H1 (cell line): ENCODE measurements around the gene FZD4. TPM values are rescaled to one million over a fixed set of nuclear protein-coding genes. Genes with fewer than 3 reads are reported as not detected.
A peak's percentile ranks its signal among the peaks of the same experiment; 100 is the strongest.

Source experiments
- CTCF ChIA-PET: fragments of 300-600 bp; sonication (Branson Sonifier 250); formaldehyde crosslinking; loops from one replicate; lab custom pipeline; 2021; ENCODE audit not compliant: partially characterized antibody; lab: Charles Lee
- POLR2A ChIA-PET: fragments of 300-600 bp; sonication (Branson Sonifier 250); formaldehyde crosslinking; loops from one replicate; lab custom pipeline; 2021; ENCODE audit warnings: inconsistent platforms; ENCODE audit not compliant: partially characterized antibody; lab: Charles Lee
- DNase-seq, 2 experiments: peaks; one replicate each; pipeline versions ENCODE4 v3.0.0 to v3.0.0-alpha.2; 2010 to 2022; ENCODE audit warnings: low spot score in 2 of 2, low read depth in 1 of 2, mixed read lengths in 1 of 2
- FAIRE-seq: peaks from 2 replicates; lab custom pipeline; 2011; peaks lifted over from hg19 to GRCh38; lab: Jason Lieb, UNC
- H2AFZ ChIP-seq: 2 replicates; pipeline ENCODE4 v1.8.1; 2012; ENCODE audit warnings: low read length, inconsistent platforms
- H2AK5ac ChIP-seq: 2 replicates; pipeline ENCODE4 v1.6.1; 2013; ENCODE audit warnings: low read depth, low read length
- H2BK120ac ChIP-seq: replicated peaks from 2 replicates; pipeline ENCODE3; 2013; ENCODE audit warnings: low read depth, low read length, inconsistent platforms
- H2BK12ac ChIP-seq: 2 replicates; pipeline ENCODE4 v1.6.1; 2013; ENCODE audit warnings: low read depth, low read length
- H2BK15ac ChIP-seq: 2 replicates; pipeline ENCODE4 v1.6.1; 2013; ENCODE audit warnings: low read length
- H2BK20ac ChIP-seq: 2 replicates; pipeline ENCODE4 v1.6.1; 2013; ENCODE audit warnings: low read length
- H2BK5ac ChIP-seq: 2 replicates; pipeline ENCODE4 v1.6.1; 2013; ENCODE audit warnings: low read depth, low read length
- H3K14ac ChIP-seq: 2 replicates; pipeline ENCODE4 v1.6.1; 2013; ENCODE audit warnings: inconsistent platforms; ENCODE audit not compliant: insufficient read length
- H3K18ac ChIP-seq: 2 replicates; pipeline ENCODE4 v1.6.1; 2013; ENCODE audit warnings: low read length; ENCODE audit errors: extremely low read depth
- H3K23ac ChIP-seq: 2 replicates; pipeline ENCODE4 v1.6.1; 2013; ENCODE audit warnings: inconsistent platforms; ENCODE audit not compliant: insufficient read length
- H3K23me2 ChIP-seq: 2 replicates; pipeline ENCODE4 v1.6.1; 2013; ENCODE audit warnings: low read depth, low read length
- H3K27ac ChIP-seq: 2 replicates; pipeline ENCODE4 v1.6.1; 2011; ENCODE audit warnings: low read depth, low read length, inconsistent platforms
- H3K27me3 ChIP-seq, 4 experiments: replicated peaks in 1 of 4; 1 replicate in 1 of 4; 2 replicates in 3 of 4; pipeline versions ENCODE4 v1.6.1 to v1.8.1; 2011 to 2013; ENCODE audit warnings: low read length in 3 of 4, mild to moderate bottlenecking in 3 of 4, inconsistent platforms in 2 of 4, mixed read lengths in 2 of 4, moderate library complexity in 1 of 4; ENCODE audit not compliant: control insufficient read depth in 3 of 4, insufficient read depth in 3 of 4; ENCODE audit errors: extremely low read depth in 1 of 4
- H3K36me3 ChIP-seq, 4 experiments: 2 replicates each; pipeline versions ENCODE4 v1.6.1 to v1.8.1; 2011 to 2013; ENCODE audit warnings: mild to moderate bottlenecking in 4 of 4, low read length in 3 of 4, moderate library complexity in 2 of 4, control low read depth in 1 of 4, inconsistent platforms in 1 of 4; ENCODE audit not compliant: insufficient read depth in 4 of 4, control insufficient read depth in 2 of 4
- H3K4ac ChIP-seq: replicated peaks from 2 replicates; pipeline ENCODE3; 2013; ENCODE audit warnings: low read length, low read depth, mixed read lengths, inconsistent platforms; ENCODE audit not compliant: insufficient read length
- H3K4me1 ChIP-seq, 4 experiments: replicated peaks in 1 of 4; 1 replicate in 1 of 4; 2 replicates in 3 of 4; pipeline versions ENCODE4 v1.6.1 to v1.8.1; 2011 to 2013; ENCODE audit warnings: low read length in 3 of 4, inconsistent platforms in 2 of 4, mixed read lengths in 1 of 4; ENCODE audit not compliant: insufficient read depth in 4 of 4, control insufficient read depth in 3 of 4
- H3K4me2 ChIP-seq, 2 experiments: 2 replicates each; pipeline versions ENCODE4 v1.6.1 to v1.8.1; 2011 to 2013; ENCODE audit warnings: low read depth in 2 of 2, low read length in 2 of 2, control low read depth in 1 of 2, inconsistent platforms in 1 of 2, mild to moderate bottlenecking in 1 of 2; ENCODE audit not compliant: insufficient read depth in 1 of 2
- H3K4me3 ChIP-seq, 4 experiments: fragments of 200-600, 300-600 bp in 1 of 4; sonication (generic), shearing (Covaris generic), sonication (Bioruptor Twin) in 1 of 4; 2 replicates each; pipeline versions ENCODE4 v1.5.1 to v1.8.1; 2011 to 2016; ENCODE audit warnings: low read length in 4 of 4, low read depth in 3 of 4, control low read depth in 2 of 4, inconsistent platforms in 2 of 4, mild to moderate bottlenecking in 2 of 4, mixed read lengths in 1 of 4, moderate library complexity in 1 of 4; ENCODE audit not compliant: insufficient read depth in 2 of 4; ENCODE audit errors: extremely low read depth in 1 of 4
- H3K56ac ChIP-seq: replicated peaks from 2 replicates; pipeline ENCODE3; 2013; ENCODE audit warnings: low read depth, mild to moderate bottlenecking, mixed read lengths, low read length, inconsistent platforms; ENCODE audit not compliant: insufficient read length
- H3K79me1 ChIP-seq: 2 replicates; pipeline ENCODE4 v1.6.1; 2013; ENCODE audit warnings: low read depth, low read length, control low read depth
- H3K79me2 ChIP-seq, 2 experiments: 2 replicates each; pipeline versions ENCODE4 v1.6.1 to v1.8.1; 2012 to 2013; ENCODE audit warnings: low read length in 2 of 2, mild to moderate bottlenecking in 2 of 2, inconsistent platforms in 1 of 2; ENCODE audit not compliant: insufficient read depth in 2 of 2, control insufficient read depth in 1 of 2
- H3K9ac ChIP-seq, 4 experiments: replicated peaks in 1 of 4; 1 replicate in 1 of 4; 2 replicates in 3 of 4; pipeline versions ENCODE4 v1.6.1 to v1.8.1; 2011 to 2013; ENCODE audit warnings: low read depth in 3 of 4, low read length in 3 of 4, control low read depth in 2 of 4, mild to moderate bottlenecking in 2 of 4, moderate library complexity in 2 of 4, inconsistent platforms in 1 of 4; ENCODE audit errors: extremely low read depth in 1 of 4
- H3K9me3 ChIP-seq, 2 experiments: 2 replicates each; pipeline versions ENCODE4 v1.6.1 to v1.8.1; 2012 to 2013; ENCODE audit warnings: mild to moderate bottlenecking in 2 of 2, moderate library complexity in 2 of 2, control low read depth in 1 of 2, inconsistent platforms in 1 of 2, low read depth in 1 of 2, low read length in 1 of 2, mixed read lengths in 1 of 2; ENCODE audit not compliant: insufficient read depth in 2 of 2
- H4K20me1 ChIP-seq, 2 experiments: replicated peaks in 1 of 2; 2 replicates each; pipeline versions ENCODE3 to v1.8.1; 2011 to 2013; ENCODE audit warnings: inconsistent platforms in 2 of 2, low read length in 2 of 2, mild to moderate bottlenecking in 1 of 2; ENCODE audit not compliant: insufficient read depth in 2 of 2, control insufficient read depth in 1 of 2
- H4K5ac ChIP-seq: 2 replicates; pipeline ENCODE4 v1.6.1; 2013; ENCODE audit warnings: low read length, low read depth, mixed read lengths, inconsistent platforms; ENCODE audit not compliant: insufficient read length
- H4K8ac ChIP-seq: 2 replicates; pipeline ENCODE4 v1.8.0; 2013; ENCODE audit warnings: mild to moderate bottlenecking, moderate library complexity, low read length, inconsistent platforms; ENCODE audit not compliant: insufficient read depth; ENCODE audit errors: extremely low read depth
- H4K91ac ChIP-seq: replicated peaks from 2 replicates; pipeline ENCODE3; 2013; ENCODE audit warnings: low read length, mixed read lengths, inconsistent platforms; ENCODE audit not compliant: insufficient read length
- ASH2L ChIP-seq: fragments of 200-600, 300-600 bp; sonication (generic); IDR thresholded peaks from one replicate; pipeline ENCODE4 v1.7.1; 2017; ENCODE audit warnings: low read length
- CHD1 ChIP-seq: IDR thresholded peaks from 2 replicates; pipeline ENCODE4 v1.6.1; 2012; ENCODE audit warnings: low read depth, low read length, improper control_type of control experiment
- GTF2F1 ChIP-seq: IDR thresholded peaks from 2 replicates; pipeline ENCODE4 v1.6.1; 2012; ENCODE audit warnings: low read depth, low read length, improper control_type of control experiment, borderline replicate concordance
- POLR2A ChIP-seq, 2 experiments: IDR thresholded peaks; 1 replicate in 1 of 2; 2 replicates in 1 of 2; pipeline ENCODE4 v1.6.1; 2011; ENCODE audit warnings: low read depth in 2 of 2, low read length in 2 of 2, mild to moderate bottlenecking in 2 of 2; ENCODE audit errors: control extremely low read depth in 1 of 2
- RAD21 ChIP-seq, 2 experiments: IDR thresholded peaks in 1 of 2; conservative IDR thresholded peaks in 1 of 2; 2 replicates each; pipeline ENCODE4 v1.6.1; 2011; ENCODE audit warnings: low read depth in 2 of 2, low read length in 2 of 2, improper control_type of control experiment in 1 of 2, inconsistent platforms in 1 of 2, mild to moderate bottlenecking in 1 of 2, moderate library complexity in 1 of 2
- RNF2 ChIP-seq: fragments of 200-900, 300-1000 bp; sonication (generic); IDR thresholded peaks from 2 replicates; pipeline ENCODE4 v1.7.1; 2016; ENCODE audit warnings: borderline replicate concordance, low read depth, mild to moderate bottlenecking, antibody characterized with exemption, low read length; ENCODE audit not compliant: poor library complexity, severe bottlenecking; ENCODE audit errors: missing control alignments
- SP2 ChIP-seq: IDR thresholded peaks from 2 replicates; pipeline ENCODE4 v1.6.1; 2012; ENCODE audit warnings: mild to moderate bottlenecking, low read length, inconsistent platforms
- SRF ChIP-seq: IDR thresholded peaks from 2 replicates; pipeline ENCODE4 v1.6.1; 2011; ENCODE audit warnings: mild to moderate bottlenecking, low read depth, low read length, moderate library complexity
- TAF7 ChIP-seq: optimal IDR thresholded peaks from 2 replicates; pipeline ENCODE3; 2011; ENCODE audit warnings: low read depth, mild to moderate bottlenecking, inconsistent platforms, low read length, moderate library complexity, borderline replicate concordance
- YY1 ChIP-seq: IDR thresholded peaks from 2 replicates; pipeline ENCODE4 v1.6.1; 2011; ENCODE audit warnings: low read depth, mild to moderate bottlenecking, low read length
- ZNF274 ChIP-seq: IDR thresholded peaks from 2 replicates; pipeline ENCODE4 v1.7.0; 2012; ENCODE audit warnings: low read length, borderline replicate concordance; ENCODE audit errors: extremely low read depth
- WGBS, 2 experiments: shearing (Covaris generic) in 1 of 2; methylation state at CpG; one replicate each; pipeline versions ENCODE4 v1.1.6 to v1.1.7; 2013 to 2015; ENCODE audit warnings: low lambda C conversion rate in 2 of 2, mixed read lengths in 2 of 2, inconsistent platforms in 1 of 2, low coverage in 1 of 2, missing lambda C conversion rate in 1 of 2; ENCODE audit not compliant: insufficient replicate concordance in 2 of 2, insufficient coverage in 1 of 2, insufficient read length in 1 of 2; ENCODE audit errors: extremely low coverage in 1 of 2, missing lambda C conversion rate in 1 of 2; 5-methylcytosine and 5-hydroxymethylcytosine counted together
- polyA plus RNA-seq, 7 experiments: library from polyadenylated mRNA; depleted of rRNA in 3 of 7; stranded (reverse) in 5 of 7; unstranded in 2 of 7; fragments of >200 nt in 5 of 7; fragments of 200-250 nt in 2 of 7; gene quantifications; 1 replicate in 5 of 7; 2 replicates in 1 of 7; 4 replicates in 1 of 7; pipeline versions ENCODE4 v1.2.1 to v1.2.3, GENCODE V29; 2011 to 2013; ENCODE audit warnings: missing spikeins in 2 of 7, mixed read lengths in 2 of 7
- total RNA-seq: library from RNA; stranded (reverse); fragmentation: NEBNext Ultra II Directional; extraction: Animal tissue kit (Norgen Biotek cat#: 25700); gene quantifications from 2 replicates; pipeline ENCODE4 v1.2.1, GENCODE V29; 2021

The FZD4 gene
- total and polyA plus RNA-seq, 2 of the 8 experiments (the other 6 are each of a cell fraction or from before 2014, with no cell fraction given), result 3.1 to 7.1 TPM

DNA sequence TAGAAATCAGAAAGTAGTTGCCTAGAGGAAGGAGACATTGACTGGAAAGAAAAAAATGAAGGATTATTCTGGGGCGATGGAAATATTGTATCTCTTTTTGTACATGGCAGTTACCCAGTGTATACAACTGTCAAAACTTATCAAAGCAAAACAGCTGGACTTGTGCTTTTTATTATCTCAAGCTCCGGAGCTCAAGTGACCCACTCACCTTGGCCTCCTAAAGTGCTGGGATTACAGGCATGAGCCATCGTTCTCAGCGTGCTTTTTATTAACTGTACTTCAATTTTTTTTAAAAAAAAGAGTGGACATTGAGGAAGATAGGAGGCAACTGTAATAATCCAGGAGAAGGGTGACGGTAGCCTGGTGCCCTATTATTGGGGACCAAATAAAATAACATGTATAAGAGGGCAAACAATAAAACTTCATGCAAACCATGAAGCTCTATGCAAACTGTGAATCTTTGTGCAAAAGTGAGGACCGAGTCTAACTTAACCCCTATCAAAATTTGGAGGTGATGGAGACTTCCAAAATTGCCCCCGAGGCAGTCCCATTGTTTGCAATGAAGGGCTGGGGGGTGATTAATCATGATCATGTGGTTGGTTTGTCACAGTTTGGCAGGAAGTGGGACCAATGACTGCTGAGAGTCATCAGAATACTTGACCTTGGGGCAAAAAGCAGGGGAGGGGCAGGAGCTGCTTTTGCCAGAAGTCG, 23.5 kb downstream of the FZD4 start:
- H3K4me3 ChIP-seq, result no peak overlapping the region
- no peaks in the 10 kb centered on the region for H3K9me3 ChIP-seq
- H3K23me2 ChIP-seq, result no peaks in the 10 kb centered on the region
- H3K4ac ChIP-seq, result no peak overlapping the region
- H3K9ac ChIP-seq, result no peak overlapping the region
- no peak overlapping the region for H2BK5ac ChIP-seq
- no peak overlapping the region for H4K5ac ChIP-seq
- POLR2A ChIA-PET, result interaction anchor here (0.6 kb wide), 1 partner anchor 166 kb away, joined by 5 read pairs; no protein-coding TSS in a partner anchor
- H4K20me1 ChIP-seq, result no peaks in the 10 kb centered on the region
- H3K4me1 ChIP-seq, result peaks cover 0 to 8% (median 3%) of the 10 kb centered on the region in 4 experiments; a peak in 4 of 7 replicates
- H4K91ac ChIP-seq, result no peak overlapping the region
- H3K79me1 ChIP-seq, result no peaks in the 10 kb centered on the region
- no peak overlapping the region for H3K14ac ChIP-seq
- H2BK120ac ChIP-seq, result no peak overlapping the region
- CTCF ChIA-PET, result interaction anchor here (0.6 to 1.6 kb wide), 8 partner anchors 10 to 421 kb away, joined by 3 to 5 read pairs (median 3); partner anchors contain the start of gene FZD4
- H3K79me2 ChIP-seq, result no peaks in the 10 kb centered on the region
- H2BK12ac ChIP-seq, result no peak overlapping the region
- no peak overlapping the region for H3K27ac ChIP-seq
- H4K8ac ChIP-seq, result no peak overlapping the region
- no peak overlapping the region for H3K18ac ChIP-seq
- FAIRE-seq, result no peak
- 0 out of 2 replicates have a peak overlapping the region, but pooled peaks have one; percentile 9 for H2AFZ ChIP-seq
- H3K4me2 ChIP-seq, result no peak overlapping the region
- H3K56ac ChIP-seq, result no peak overlapping the region
- H3K27me3 ChIP-seq, result no peaks in the 10 kb centered on the region
- no peak for DNase-seq
- H3K23ac ChIP-seq, result no peak overlapping the region
- no peak overlapping the region for H2BK20ac ChIP-seq
- WGBS, 2 experiments, result 90% methylated on average over 8 of the region's 8 CpGs; no CpG with 5 or more reads in 1 of the 2 experiments
- no peak overlapping the region for H2AK5ac ChIP-seq
- H3K36me3 ChIP-seq, result no peaks in the 10 kb centered on the region
- no peak overlapping the region for H2BK15ac ChIP-seq
- TF ChIP-seq TAF7, result no peak
- no peak for TF ChIP-seq GTF2F1
- TF ChIP-seq ASH2L, result no peak
- TF ChIP-seq SP2, result no peak
- TF ChIP-seq ZNF274, result no peak
- no peak for TF ChIP-seq YY1
- TF ChIP-seq POLR2A (IDR thresholded peaks at IDR 0.05; ENCODE audit: control extremely low read depth in 1 of 2, low read depth in 2 of 2, low read length in 2 of 2), result no peak
- no peak for TF ChIP-seq RNF2
- no peak for TF ChIP-seq RAD21 (IDR thresholded peaks at IDR 0.05 in 1 of 2, conservative IDR thresholded peaks at IDR 0.05 in 1 of 2; ENCODE audit: low read depth in 2 of 2, low read length in 2 of 2)
- no peak for TF ChIP-seq SRF
- TF ChIP-seq CHD1, result no peak
